PFSK-1 (cell line): ENCODE data around the gene PTPRT.

Experiments
- POLR2AphosphoS5 ChIP-seq: IDR thresholded peaks from 2 replicates; pipeline ENCODE4 v1.6.1; 2012; ENCODE audit warnings: low read depth, mild to moderate bottlenecking, control low read depth, low read length, moderate library complexity
- TAF1 ChIP-seq: IDR thresholded peaks from 2 replicates; pipeline ENCODE4 v1.6.1; 2012; ENCODE audit warnings: low read length, control low read depth, borderline replicate concordance; ENCODE audit not compliant: insufficient read depth
- TF ChIP-seq, protein P1 (sequence below), 2 experiments: IDR thresholded peaks; 2 replicates each; pipeline versions ENCODE4 v1.6.1 to v1.8.0; 2011 to 2012; ENCODE audit warnings: low read depth in 2 of 2, low read length in 2 of 2, control low read depth in 1 of 2, inconsistent platforms in 1 of 2, mild to moderate bottlenecking in 1 of 2, moderate library complexity in 1 of 2; ENCODE audit not compliant: insufficient read depth in 1 of 2

DNA sequence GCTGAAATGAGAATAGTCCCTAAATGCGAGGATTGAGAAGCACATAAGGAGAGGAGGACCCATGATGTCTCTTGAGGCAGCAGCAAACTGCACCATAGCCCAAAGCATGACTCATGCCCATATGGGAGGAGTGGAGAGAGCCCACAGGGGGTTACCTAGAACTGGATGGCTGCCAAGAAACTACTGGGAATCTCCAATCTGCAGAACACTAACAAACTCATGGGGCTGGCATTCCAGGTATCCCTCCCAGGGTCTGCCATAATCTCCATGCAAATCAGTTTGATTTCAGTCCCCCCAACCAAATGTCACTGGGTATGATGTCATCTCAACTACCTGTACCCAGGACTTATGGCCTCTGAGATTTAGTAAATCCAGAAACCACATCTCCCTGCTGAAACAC, 410.5 kb downstream of the PTPRT start:
- no peak for TF ChIP-seq POLR2AphosphoS5
- TF ChIP-seq, protein P1, sequence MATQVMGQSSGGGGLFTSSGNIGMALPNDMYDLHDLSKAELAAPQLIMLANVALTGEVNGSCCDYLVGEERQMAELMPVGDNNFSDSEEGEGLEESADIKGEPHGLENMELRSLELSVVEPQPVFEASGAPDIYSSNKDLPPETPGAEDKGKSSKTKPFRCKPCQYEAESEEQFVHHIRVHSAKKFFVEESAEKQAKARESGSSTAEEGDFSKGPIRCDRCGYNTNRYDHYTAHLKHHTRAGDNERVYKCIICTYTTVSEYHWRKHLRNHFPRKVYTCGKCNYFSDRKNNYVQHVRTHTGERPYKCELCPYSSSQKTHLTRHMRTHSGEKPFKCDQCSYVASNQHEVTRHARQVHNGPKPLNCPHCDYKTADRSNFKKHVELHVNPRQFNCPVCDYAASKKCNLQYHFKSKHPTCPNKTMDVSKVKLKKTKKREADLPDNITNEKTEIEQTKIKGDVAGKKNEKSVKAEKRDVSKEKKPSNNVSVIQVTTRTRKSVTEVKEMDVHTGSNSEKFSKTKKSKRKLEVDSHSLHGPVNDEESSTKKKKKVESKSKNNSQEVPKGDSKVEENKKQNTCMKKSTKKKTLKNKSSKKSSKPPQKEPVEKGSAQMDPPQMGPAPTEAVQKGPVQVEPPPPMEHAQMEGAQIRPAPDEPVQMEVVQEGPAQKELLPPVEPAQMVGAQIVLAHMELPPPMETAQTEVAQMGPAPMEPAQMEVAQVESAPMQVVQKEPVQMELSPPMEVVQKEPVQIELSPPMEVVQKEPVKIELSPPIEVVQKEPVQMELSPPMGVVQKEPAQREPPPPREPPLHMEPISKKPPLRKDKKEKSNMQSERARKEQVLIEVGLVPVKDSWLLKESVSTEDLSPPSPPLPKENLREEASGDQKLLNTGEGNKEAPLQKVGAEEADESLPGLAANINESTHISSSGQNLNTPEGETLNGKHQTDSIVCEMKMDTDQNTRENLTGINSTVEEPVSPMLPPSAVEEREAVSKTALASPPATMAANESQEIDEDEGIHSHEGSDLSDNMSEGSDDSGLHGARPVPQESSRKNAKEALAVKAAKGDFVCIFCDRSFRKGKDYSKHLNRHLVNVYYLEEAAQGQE (IDR thresholded peaks at IDR 0.05; ENCODE audit: insufficient read depth in 1 of 2, low read depth in 2 of 2, low read length in 2 of 2), result no peak
- no peak for TF ChIP-seq TAF1
